Astrocyte of the cerebellum (primary cell): ENCODE results near the gene PDE8B.

ENCODE experiments used
- DNase-seq: peaks from one replicate; pipeline ENCODE4 v3.0.0-alpha.2; 2011; ENCODE audit warnings: low read depth
- H3K4me3 ChIP-seq: 2 replicates; pipeline ENCODE4 v1.5.1; 2011; ENCODE audit warnings: mild to moderate bottlenecking, low read depth, low read length, moderate library complexity
- CTCF ChIP-seq: IDR thresholded peaks from 2 replicates; pipeline ENCODE4 v1.5.1; 2012; ENCODE audit warnings: low read length, low read depth, moderate library complexity, mild to moderate bottlenecking; ENCODE audit errors: missing control alignments
- in situ Hi-C: cut with HindIII; loops from 2 replicates; pipeline ENCODE4 v1.10.0; 2017; ENCODE audit warnings: low sequenced_read_pairs

The PDE8B gene

GRCh38 chr5:77295863-77296378, 85.4 kb downstream of the PDE8B start:
- no peak overlapping the region for H3K4me3 ChIP-seq
- in situ Hi-C loops, result no loop called here
- DNase-seq, result no peak
- TF ChIP-seq CTCF, result no peak

GRCh38 chr5:77298146-77298545, 87.7 kb downstream of the PDE8B start:
- H3K4me3 ChIP-seq, result no peak overlapping the region
- DNase-seq, result no peak
- in situ Hi-C loops, result no loop called here
- no peak for TF ChIP-seq CTCF

GRCh38 chr5:77300451-77300850, 90.0 kb downstream of the PDE8B start:
- DNase-seq, result no peak
- TF ChIP-seq CTCF, result no peak
- H3K4me3 ChIP-seq, result no peak overlapping the region
- in situ Hi-C loops, result no loop called here

GRCh38 chr5:77301447-77301883, 91.0 kb downstream of the PDE8B start:
- DNase-seq, result no peak
- TF ChIP-seq CTCF, result no peak
- in situ Hi-C loops, result no loop called here
- no peak overlapping the region for H3K4me3 ChIP-seq

GRCh38 chr5:77302247-77302646, 91.8 kb downstream of the PDE8B start:
- in situ Hi-C loops, result no loop called here
- TF ChIP-seq CTCF, result no peak
- no peak overlapping the region for H3K4me3 ChIP-seq
- no peak for DNase-seq

- H3K4me3 ChIP-seq, result no peak overlapping the region
- in situ Hi-C loops, result no loop called here
- TF ChIP-seq CTCF, result no peak
- no peak for DNase-seq
Measured at GRCh38 chr5:77302653-77303052, 92.2 kb downstream of the PDE8B start.

GRCh38 chr5:77304388-77304787, 93.9 kb downstream of the PDE8B start:
- TF ChIP-seq CTCF, result no peak
- in situ Hi-C loops, result no loop called here
- H3K4me3 ChIP-seq, result no peak overlapping the region
- DNase-seq, result no peak
